ENCODE measurements around the gene CHST8. TPM values are rescaled to one million over a fixed set of nuclear protein-coding genes. Genes with fewer than 3 reads are reported as not detected.
"Not testable (repeated sequence)": the region's sequence is repeated elsewhere in the genome, so short reads cannot be mapped to it uniquely, and the experiment has no call there.

The CHST8 gene
- total RNA-seq, 2 donors from 2014 or later, result not detected

GRCh38 chr19:33610588-33610987 is 11.2 kb upstream of the CHST8 start:
- no peak overlapping the region for H3K27ac Mint-ChIP-seq
- ATAC-seq, result no peak
- DNase-seq (ENCODE audit: low spot score in 2 of 2), result no peak
- peaks cover 5 to 9% of the 10 kb centered on the region in 2 donors for H3K9me3 Mint-ChIP-seq
- H3K36me3 Mint-ChIP-seq, result no peaks in the 10 kb centered on the region

- peaks cover 5 to 9% of the 10 kb centered on the region in 2 donors for H3K9me3 Mint-ChIP-seq
- no peak for DNase-seq (ENCODE audit: low spot score in 2 of 2)
These were observed 8.7 kb upstream of the CHST8 start for GRCh38 chr19:33612928-33613619.

DNA sequence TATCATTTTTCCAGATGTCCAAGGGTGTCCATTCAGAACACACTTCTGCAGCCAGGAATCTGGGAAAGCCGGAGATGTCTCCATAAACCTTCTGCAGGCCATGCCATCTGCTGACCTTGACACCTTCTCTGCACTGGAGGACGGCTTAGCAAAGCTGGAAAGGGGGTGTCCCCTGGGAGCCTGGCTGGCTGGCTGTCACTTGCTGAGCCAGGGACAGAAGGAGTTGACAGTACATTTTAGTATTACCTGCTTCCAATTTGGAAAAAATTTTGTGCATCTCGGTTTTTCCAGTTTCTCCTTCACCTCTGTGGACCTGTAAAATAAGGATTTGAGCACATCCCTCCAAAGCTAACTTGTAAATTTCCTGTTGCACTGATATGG is 8.1 kb upstream of the CHST8 start:
- DNase-seq (ENCODE audit: low spot score in 2 of 2), result no peak
- H3K36me3 Mint-ChIP-seq, result no peaks in the 10 kb centered on the region
- H3K27ac Mint-ChIP-seq, result no peak overlapping the region
- H3K9me3 Mint-ChIP-seq, result peaks cover 5 to 9% of the 10 kb centered on the region in 2 donors
- no peak for ATAC-seq

More at GRCh38 chr19:33612928-33613619, 8.7 kb upstream of the CHST8 start:
- no peak for ATAC-seq
- H3K36me3 Mint-ChIP-seq, result no peaks in the 10 kb centered on the region
- no peak overlapping the region for H3K27ac Mint-ChIP-seq

DNA sequence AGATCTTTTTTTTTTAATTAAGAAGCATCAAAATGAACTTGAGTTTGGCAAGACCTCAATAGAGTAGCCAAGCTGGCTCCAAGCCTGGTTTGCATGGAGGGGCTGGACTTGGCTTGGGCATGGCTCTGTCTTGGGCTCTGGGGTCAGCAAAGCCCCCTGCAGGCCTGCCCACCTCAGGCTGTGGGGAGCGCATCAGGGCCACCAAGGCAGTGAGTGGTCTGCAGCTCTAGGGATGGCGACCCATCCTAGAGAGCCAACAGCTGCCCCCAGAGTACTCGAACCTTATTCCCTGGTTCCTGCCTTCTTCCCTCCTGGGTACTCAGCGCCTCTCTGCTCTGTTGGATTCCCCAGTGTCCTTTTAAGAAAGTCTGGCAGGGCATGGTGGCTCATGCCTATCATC is 5.4 kb upstream of the CHST8 start:
- no peaks in the 10 kb centered on the region for H3K9me3 Mint-ChIP-seq
- H3K27ac Mint-ChIP-seq, result no peak overlapping the region
- ATAC-seq (no peak), DNase-seq (ENCODE audit: low spot score in 2 of 2) (peak in 1 of 2 donors; percentile 51)
- no peaks in the 10 kb centered on the region for H3K36me3 Mint-ChIP-seq

DNA sequence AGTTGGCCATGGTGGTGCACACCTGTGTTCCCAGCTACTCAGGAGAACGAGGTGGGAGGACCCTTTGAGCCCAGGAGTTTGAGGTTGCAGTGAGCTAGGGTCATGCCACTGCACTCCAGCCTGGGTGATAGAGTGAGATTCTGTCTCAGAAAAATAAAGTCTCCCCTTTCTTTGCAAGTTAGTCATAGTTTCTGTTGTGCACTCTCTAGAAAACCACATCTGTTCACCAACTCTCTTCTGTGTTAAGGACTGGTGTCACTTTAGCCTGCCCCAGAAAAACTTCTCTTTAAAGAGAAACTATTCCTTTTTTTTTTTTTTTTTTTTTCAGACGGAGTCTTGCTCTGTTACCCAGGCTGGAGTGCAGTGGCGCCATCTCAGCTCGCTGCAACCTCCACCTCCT is 4.9 kb upstream of the CHST8 start:
- Mint-ChIP-seq H3K9me3 (no peaks in the 10 kb centered on the region), H3K36me3 (no peaks in the 10 kb centered on the region), H3K27ac (no peak overlapping the region)
- ATAC-seq (peak in 1 of 2 donors; percentile 53), DNase-seq (ENCODE audit: low spot score in 2 of 2) (peak in 1 of 2 donors; percentile 20)

- ATAC-seq, result not testable (repeated sequence)
These were observed 3.4 kb upstream of the CHST8 start for GRCh38 chr19:33618363-33618762.

DNA sequence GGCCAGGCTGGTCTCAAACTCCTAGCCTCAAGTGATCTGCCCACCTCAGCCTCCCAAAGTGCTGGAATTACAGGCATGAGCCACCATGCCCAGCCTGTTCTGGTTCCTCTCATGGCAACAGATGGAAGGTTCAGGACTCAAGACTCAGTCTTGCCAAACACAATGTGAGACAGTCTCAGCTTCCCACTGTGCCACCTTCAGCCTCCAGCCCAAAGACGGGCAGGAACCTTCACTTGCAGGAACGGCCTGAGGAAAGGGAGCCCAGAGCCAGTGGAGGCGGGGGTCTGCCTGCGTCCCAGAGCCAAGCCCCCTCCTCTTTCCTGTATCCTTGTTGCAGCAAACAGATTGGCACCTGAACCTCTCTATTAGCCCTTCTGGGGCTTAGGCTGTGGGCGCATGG is 2.9 kb upstream of the CHST8 start:
- no peak overlapping the region for H3K27ac Mint-ChIP-seq
- H3K9me3 Mint-ChIP-seq, result no peaks in the 10 kb centered on the region
- no peaks in the 10 kb centered on the region for H3K36me3 Mint-ChIP-seq
- ATAC-seq (no peak), DNase-seq (ENCODE audit: low spot score in 2 of 2) (no peak)

More at GRCh38 chr19:33618363-33618762, 3.4 kb upstream of the CHST8 start:
- H3K36me3 Mint-ChIP-seq; H3K27ac Mint-ChIP-seq; DNase-seq (ENCODE audit: low spot score in 2 of 2); H3K9me3 Mint-ChIP-seq: not testable (repeated sequence)

- no peaks in the 10 kb centered on the region for H3K36me3 Mint-ChIP-seq
- no peak overlapping the region for H3K27ac Mint-ChIP-seq
- DNase-seq (ENCODE audit: low spot score in 2 of 2) (no peak), ATAC-seq (no peak)
- no peaks in the 10 kb centered on the region for H3K9me3 Mint-ChIP-seq
These were observed 1.1 kb upstream of the CHST8 start for GRCh38 chr19:33620611-33621010.

DNA sequence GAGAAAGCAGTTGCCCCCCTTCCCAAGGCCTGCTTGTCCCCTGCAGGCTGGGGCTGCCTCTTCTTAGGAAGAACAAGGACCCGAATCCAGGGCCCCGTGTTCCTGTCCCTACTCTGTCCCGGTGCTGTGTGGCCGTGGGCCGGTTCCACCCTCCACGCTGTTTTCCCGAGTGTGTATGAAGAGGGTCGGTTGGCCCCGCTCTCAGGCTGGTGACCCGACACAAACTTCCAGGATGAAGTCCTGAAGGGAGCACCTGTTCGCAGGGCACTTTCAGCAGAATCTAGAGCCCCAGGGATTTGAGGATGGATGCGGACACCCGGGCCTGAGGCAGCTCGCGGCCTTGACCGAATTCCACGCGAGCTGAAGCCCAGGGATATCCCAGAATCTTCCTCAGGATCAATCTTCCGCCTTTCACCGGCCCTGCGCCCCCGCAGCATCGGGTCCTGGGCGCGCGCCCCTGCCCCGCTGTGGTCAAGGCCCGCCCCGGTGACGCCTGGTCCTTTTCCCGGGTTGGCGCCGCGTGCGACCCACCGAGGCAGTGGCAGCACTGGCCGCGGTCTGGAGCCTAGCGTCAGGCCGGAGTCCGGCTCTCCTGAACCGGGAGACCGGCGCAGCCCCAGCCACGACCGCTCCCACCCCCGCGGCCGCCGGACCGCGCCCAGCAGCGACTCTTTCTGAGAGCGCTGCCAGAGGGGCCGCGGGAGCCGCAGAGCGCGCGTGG is 528 bp upstream of the CHST8 start:
- no peak overlapping the region for H3K27ac Mint-ChIP-seq
- DNase-seq (ENCODE audit: low spot score in 2 of 2), result no peak
- H3K36me3 Mint-ChIP-seq, result no peaks in the 10 kb centered on the region
- ATAC-seq, result no peak
- H3K9me3 Mint-ChIP-seq, result no peaks in the 10 kb centered on the region

GRCh38 chr19:33622505-33622808 is 704 bp downstream of the CHST8 start:
- no peaks in the 10 kb centered on the region for H3K9me3 Mint-ChIP-seq
- no peak overlapping the region for H3K27ac Mint-ChIP-seq
- H3K36me3 Mint-ChIP-seq, result no peaks in the 10 kb centered on the region
- DNase-seq (ENCODE audit: low spot score in 2 of 2), result no peak
- no peak for ATAC-seq

DNA sequence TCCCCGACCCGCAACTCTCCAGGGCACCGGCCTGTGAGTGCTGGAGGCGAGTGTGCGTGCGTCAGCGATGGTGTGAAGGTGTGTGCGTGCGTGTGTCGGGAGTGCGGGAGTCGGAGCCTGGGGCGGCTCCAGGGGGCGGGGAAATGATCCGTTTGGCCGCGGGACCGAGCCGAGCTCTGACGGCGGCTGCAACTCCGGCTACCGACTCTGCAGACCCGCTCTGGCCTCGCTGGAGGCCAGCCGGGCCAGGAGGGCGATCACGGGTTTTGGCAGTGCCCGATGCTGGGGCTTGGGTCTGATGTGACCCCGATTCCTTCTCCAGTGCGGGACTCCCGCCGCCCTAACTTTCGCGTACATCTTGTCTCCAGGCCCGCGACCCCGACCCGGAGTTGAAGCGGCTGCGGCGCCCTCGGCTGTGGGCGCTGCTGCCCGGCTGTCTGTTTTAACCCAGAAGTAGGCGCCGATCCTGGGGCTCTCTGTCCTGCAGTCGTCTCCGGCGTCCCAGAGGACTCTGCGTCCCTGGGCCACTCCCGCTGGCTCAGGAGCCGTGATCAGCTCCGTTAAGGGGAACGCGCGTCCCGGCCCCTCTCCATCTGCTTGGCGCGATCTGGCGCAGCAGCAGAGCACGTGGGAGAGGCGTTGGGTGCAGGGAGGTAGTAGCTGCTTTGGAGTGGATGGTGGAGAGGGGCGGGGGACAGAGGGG is 1.2 kb downstream of the CHST8 start:
- no peak overlapping the region for H3K27ac Mint-ChIP-seq
- H3K9me3 Mint-ChIP-seq, result no peaks in the 10 kb centered on the region
- peak in 1 of 2 donors; percentile 26 for DNase-seq (ENCODE audit: low spot score in 2 of 2)

GRCh38 chr19:33624586-33624985 is 2.8 kb downstream of the CHST8 start:
- Mint-ChIP-seq H3K9me3 (no peaks in the 10 kb centered on the region), H3K27ac (no peak overlapping the region), H3K36me3 (no peaks in the 10 kb centered on the region)
- DNase-seq (ENCODE audit: low spot score in 2 of 2) (no peak), ATAC-seq (no peak)

More for the DNA sequence above, 1.2 kb downstream of the CHST8 start:
- H3K36me3 Mint-ChIP-seq, result no peaks in the 10 kb centered on the region
- ATAC-seq, result no peak

DNA sequence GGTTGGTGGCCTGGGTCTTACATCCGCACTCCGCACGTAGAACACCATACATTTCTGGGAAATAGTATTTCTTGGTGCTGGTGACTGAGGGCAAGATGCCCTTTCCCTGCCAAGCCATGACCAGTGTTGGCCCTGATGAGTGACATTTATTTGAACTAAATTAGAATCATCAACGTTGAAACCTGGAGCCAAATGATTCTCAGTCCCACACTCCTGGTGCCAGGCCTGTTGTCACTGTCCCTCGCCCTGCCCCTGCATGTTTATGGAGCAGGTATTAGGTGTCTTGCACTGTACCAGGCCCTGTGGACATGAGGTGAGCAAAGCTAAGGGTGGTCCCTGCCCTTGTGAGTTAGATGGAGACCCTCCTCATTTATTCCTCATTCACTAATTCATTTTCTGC is 5.8 kb downstream of the CHST8 start:
- Mint-ChIP-seq H3K9me3 (no peaks in the 10 kb centered on the region), H3K27ac (no peak overlapping the region), H3K36me3 (no peaks in the 10 kb centered on the region)
- no peak for ATAC-seq
- DNase-seq (ENCODE audit: low spot score in 2 of 2), result no peak

GRCh38 chr19:33627962-33628839 is 6.4 kb downstream of the CHST8 start:
- ATAC-seq (no peak), DNase-seq (ENCODE audit: low spot score in 2 of 2) (peak in 1 of 2 donors; percentile 13)
- H3K27ac Mint-ChIP-seq, result no peak overlapping the region
- no peaks in the 10 kb centered on the region for H3K36me3 Mint-ChIP-seq
- no peaks in the 10 kb centered on the region for H3K9me3 Mint-ChIP-seq

- DNase-seq (ENCODE audit: low spot score in 2 of 2), result peak in 1 of 2 donors; percentile 33
- no peak for ATAC-seq
- Mint-ChIP-seq H3K36me3 (no peaks in the 10 kb centered on the region), H3K27ac (no peak overlapping the region), H3K9me3 (no peaks in the 10 kb centered on the region)
These were observed 7.4 kb downstream of the CHST8 start for GRCh38 chr19:33628921-33629825.
